ENCODE data around the gene PTPRZ1. TPM values are rescaled to one million over a fixed set of nuclear protein-coding genes. Genes with fewer than 3 reads are reported as not detected.

The PTPRZ1 gene
- total and polyA plus RNA-seq, 10 of the 15 experiments (the other 5 are each of a cell fraction or from before 2014, with no cell fraction given), result 0.05 to 0.21 (median 0.11) TPM; not detected in 7

GRCh38 chr7:122046402-122046801 is 173.4 kb downstream of the PTPRZ1 start:
- no peak overlapping the region for H3K9ac ChIP-seq (ENCODE audit: control insufficient read depth, insufficient read depth, low read length)
- H3K4me3 ChIP-seq, result no peak overlapping the region
- ATAC-seq (no peak), DNase-seq (ENCODE audit: low read depth, low spot score) (no peak), FAIRE-seq (no peak)
- in situ Hi-C loops (cut with MboI) (no loop called here), intact Hi-C loops (cut with micrococcal nuclease; ENCODE audit: unreplicated experiment) (no loop called here)
- H3K9me3 ChIP-seq (replicated peaks; ENCODE audit: control insufficient read depth, insufficient read depth, low read length), result no peaks in the 10 kb centered on the region
- H3K79me2 ChIP-seq (ENCODE audit: control insufficient read depth, insufficient read depth, low read length), result no peaks in the 10 kb centered on the region
- H3K27ac ChIP-seq (ENCODE audit: control insufficient read depth, insufficient read depth), result no peak overlapping the region
- ChIA-PET POLR2A (no interaction called here), RAD21 (ENCODE audit: unreplicated experiment) (no interaction called here), CTCF (no interaction called here), SMC1A (ENCODE audit: uncharacterized antibody, unreplicated experiment) (no interaction called here)
- no peak overlapping the region for H3K4me2 ChIP-seq (ENCODE audit: control insufficient read depth, insufficient read depth)
- TF ChIP-seq ZNF384 (IDR thresholded peaks at IDR 0.05; ENCODE audit: borderline replicate concordance, low read depth, low read length) (no peak), SMAD1 (IDR thresholded peaks at IDR 0.05; ENCODE audit: low read depth, partially characterized antibody) (no peak), PRDM15 (CRISPR knock-in tag; IDR thresholded peaks at IDR 0.05) (no peak), HSF1 (IDR thresholded peaks at IDR 0.05; ENCODE audit: low read depth, low read length) (no peak), ASH2L (IDR thresholded peaks at IDR 0.05; ENCODE audit: borderline replicate concordance, low read depth) (no peak), E2F8 (IDR thresholded peaks at IDR 0.05; ENCODE audit: low read depth, partially characterized antibody) (no peak), ESRRA (IDR thresholded peaks at IDR 0.05; ENCODE audit: low read length) (no peak), BRCA1 (IDR thresholded peaks at IDR 0.05; ENCODE audit: low read depth, low read length) (no peak), PML (IDR thresholded peaks at IDR 0.05; ENCODE audit: low read length) (no peak)
- H3K27me3 ChIP-seq (replicated peaks in 1 of 2; ENCODE audit: control insufficient read depth in 2 of 2, insufficient read depth in 2 of 2, low read length in 1 of 2), result no peaks in the 10 kb centered on the region
- H2AFZ ChIP-seq (ENCODE audit: control insufficient read depth, low read depth, low read length), result no peak overlapping the region
- H3K36me3 ChIP-seq (ENCODE audit: control insufficient read depth in 2 of 2, insufficient read depth in 2 of 2, low read length in 1 of 2), result no peaks in the 10 kb centered on the region
- 37% methylated on average over 3 of the region's 3 CpGs for WGBS (ENCODE audit: insufficient coverage, insufficient replicate concordance, low lambda C conversion rate, missing lambda C conversion rate)
- H3K4me1 ChIP-seq (ENCODE audit: control insufficient read depth, insufficient read depth, low read length), result no peaks in the 10 kb centered on the region
- H4K20me1 ChIP-seq (ENCODE audit: control insufficient read depth, insufficient read depth), result no peaks in the 10 kb centered on the region
- no TSS peak for BruUV-seq (replicated peaks)

Measured in GM12878 (cell line).